HepG2 (cell line): ENCODE data around the gene ZMIZ1. TPM values are rescaled to one million over a fixed set of nuclear protein-coding genes. Genes with fewer than 3 reads are reported as not detected.

ENCODE experiments used
- ATAC-seq: fragments of 200-7000 bp; cut with Tn5 transposase; 3 replicates; pipeline ENCODE4 v1.9.1; 2020; ENCODE audit warnings: mild to moderate bottlenecking, moderate library complexity
- BruUV-seq: library from RNA; stranded (reverse); fragments of 400-500 nt; replicated peaks from 2 replicates; lab custom pipeline; 2021; lab: Mats Ljungman, UMichigan
- CTCF ChIA-PET: fragments of 300-600 bp; formaldehyde crosslinking; extraction: SDS; loops from one replicate; lab custom pipeline; 2021; ENCODE audit warnings: low total read pairs, inconsistent platforms, low intra/inter-chr PET ratio; lab: Yijun Ruan, JAX
- POLR2A ChIA-PET: fragments of 350-600 bp; sonication (Branson Sonifier 250); formaldehyde crosslinking; loops from one replicate; lab custom pipeline; 2020; ENCODE audit warnings: antibody characterized with exemption, inconsistent platforms; lab: Yijun Ruan, JAX
- DNase-seq: peaks from one replicate; pipeline ENCODE4 v3.0.0-alpha.2; 2015; ENCODE audit warnings: low spot score
- FAIRE-seq: peaks from 3 replicates; lab custom pipeline; 2011; peaks lifted over from hg19 to GRCh38; lab: Jason Lieb, UNC
- H2AFZ ChIP-seq: one replicate; pipeline ENCODE4 v1.6.1; 2011; ENCODE audit warnings: low read length, inconsistent platforms
- H3K27ac ChIP-seq: fragments of 300-600 bp; 3 replicates; pipeline ENCODE4 v1.8.0; 2011; ENCODE audit warnings: mixed run types, mild to moderate bottlenecking, mixed read lengths, low read length, inconsistent platforms; ENCODE audit not compliant: insufficient read depth; ENCODE audit errors: extremely low read length
- H3K27me3 ChIP-seq, 2 experiments: fragments of 200-600 bp in 1 of 2; 2 replicates in 1 of 2; 3 replicates in 1 of 2; pipeline versions ENCODE4 v1.6.0 to v1.8.0; 2011; ENCODE audit warnings: low read length in 2 of 2, mild to moderate bottlenecking in 2 of 2, moderate library complexity in 2 of 2, inconsistent platforms in 1 of 2; ENCODE audit not compliant: insufficient read depth in 2 of 2, control insufficient read depth in 1 of 2
- H3K36me3 ChIP-seq, 2 experiments: fragments of 200-600 bp in 1 of 2; replicated peaks in 1 of 2; 2 replicates in 1 of 2; 3 replicates in 1 of 2; pipeline versions ENCODE4 v1.5.1 to v1.8.0; 2011; ENCODE audit warnings: low read length in 2 of 2, inconsistent platforms in 1 of 2; ENCODE audit not compliant: insufficient read depth in 2 of 2, control insufficient read depth in 1 of 2
- H3K4me1 ChIP-seq: 2 replicates; pipeline ENCODE4 v1.5.1; 2012; ENCODE audit warnings: low read length, inconsistent platforms; ENCODE audit not compliant: insufficient read depth
- H3K4me2 ChIP-seq: 2 replicates; pipeline ENCODE4 v1.6.0; 2011; ENCODE audit warnings: low read depth, low read length, inconsistent platforms
- H3K4me3 ChIP-seq, 3 experiments: fragments of 200-600 bp in 1 of 3; sonication (generic), shearing (Covaris generic) in 1 of 3; replicated peaks in 1 of 3; 2 replicates each; pipeline ENCODE4 v1.5.1; 2011 to 2016; ENCODE audit warnings: low read length in 3 of 3, inconsistent platforms in 2 of 3, low read depth in 2 of 3, mild to moderate bottlenecking in 2 of 3, control low read depth in 1 of 3, mixed read lengths in 1 of 3; ENCODE audit not compliant: insufficient read depth in 1 of 3
- H3K79me2 ChIP-seq: one replicate; pipeline ENCODE4 v1.6.1; 2011; ENCODE audit warnings: low read length, inconsistent platforms; ENCODE audit not compliant: insufficient read depth
- H3K9ac ChIP-seq: 2 replicates; pipeline ENCODE4 v1.6.0; 2011; ENCODE audit warnings: mild to moderate bottlenecking, low read depth, low read length, inconsistent platforms; ENCODE audit not compliant: insufficient read depth
- H3K9me3 ChIP-seq: 2 replicates; pipeline ENCODE4 v1.5.1; 2012; ENCODE audit warnings: mild to moderate bottlenecking, low read length
- H4K20me1 ChIP-seq: 2 replicates; pipeline ENCODE4 v1.6.0; 2011; ENCODE audit warnings: inconsistent platforms, mild to moderate bottlenecking, low read length, moderate library complexity; ENCODE audit not compliant: insufficient read depth
- HNRNPH1 ChIP-seq: fragments of 200-400 bp; formaldehyde crosslinking; optimal IDR thresholded peaks from 2 replicates; pipeline ENCODE3; 2017; ENCODE audit warnings: mild to moderate bottlenecking, low read depth, low read length
- PRPF4 ChIP-seq: fragments of 200-400 bp; formaldehyde crosslinking; IDR thresholded peaks from 2 replicates; pipeline ENCODE4 v1.6.1; 2016; ENCODE audit warnings: low read length, low read depth; ENCODE audit not compliant: poor library complexity, severe bottlenecking
- TAF1 ChIP-seq: sonication (generic); formaldehyde crosslinking; IDR thresholded peaks from 2 replicates; pipeline ENCODE4 v1.4.0; 2020; ENCODE audit warnings: missing genetic modification reagents
- ZFY ChIP-seq: sonication (generic); formaldehyde crosslinking; IDR thresholded peaks from 2 replicates; pipeline ENCODE4 v1.4.0; 2020; ENCODE audit warnings: missing genetic modification reagents
- ZNF224 ChIP-seq: sonication (generic); formaldehyde crosslinking; IDR thresholded peaks from 2 replicates; pipeline ENCODE4 v1.5.0; 2020; ENCODE audit warnings: mild to moderate bottlenecking, missing genetic modification reagents
- ZNF589 ChIP-seq: sonication (generic); formaldehyde crosslinking; conservative IDR thresholded peaks from 2 replicates; pipeline ENCODE4 v1.8.0; 2022; ENCODE audit warnings: mild to moderate bottlenecking, moderate library complexity, missing genetic modification reagents
- ZNF703 ChIP-seq: sonication (generic); formaldehyde crosslinking; IDR thresholded peaks from 2 replicates; pipeline ENCODE4 v1.5.1; 2020; ENCODE audit warnings: missing genetic modification reagents, mild to moderate bottlenecking, moderate library complexity, borderline replicate concordance
- WGBS: methylation state at CpG from one replicate; pipeline ENCODE4 v1.1.6; 2017; ENCODE audit warnings: low lambda C conversion rate; 5-methylcytosine and 5-hydroxymethylcytosine counted together
- in situ Hi-C: cut with HindIII; loops from 2 replicates; pipeline ENCODE4 v1.10.0; 2017; ENCODE audit warnings: low pct_unique_long_range_greater_than_20kb; ENCODE audit not compliant: extremely low pct_ligation_motif_present
- intact Hi-C: fragments of 100-400 bp; cut with micrococcal nuclease; formaldehyde crosslinking; loops from one replicate; pipeline ENCODE4 v1.10.0; 2022; ENCODE audit not compliant: unreplicated experiment
- polyA plus RNA-seq, 8 experiments: library from polyadenylated mRNA; depleted of rRNA in 3 of 8; stranded (reverse) in 7 of 8; unstranded in 1 of 8; fragments of >200 nt; fragmentation: Illumina TruSeq in 4 of 8; extraction: Trizol in 4 of 8; gene quantifications; 2 replicates each; pipeline versions ENCODE4 v1.2.1 to v1.2.3, GENCODE V29; 2011 to 2016; ENCODE audit warnings: low read depth in 4 of 8, missing spikeins in 1 of 8, mixed read lengths in 1 of 8; ENCODE audit not compliant: insufficient read depth in 1 of 8
- total RNA-seq, 5 experiments: library from RNA; depleted of rRNA; stranded (reverse); fragments of >200 nt; fragmentation: Illumina TruSeq; extraction: Trizol; gene quantifications; 2 replicates each; pipeline ENCODE4 v1.2.3, GENCODE V29; 2016; ENCODE audit warnings: low read depth in 1 of 5
- TF ChIP-seq, protein P1 (sequence below): sonication (generic); formaldehyde crosslinking; IDR thresholded peaks from 2 replicates; pipeline ENCODE4 v1.9.0; 2021; ENCODE audit warnings: missing genetic modification reagents, mild to moderate bottlenecking, borderline replicate concordance

ZMIZ1 gene
- total and polyA plus RNA-seq, 2 of the 13 experiments (the other 11 are each of a cell fraction or from before 2014, with no cell fraction given) = 5.3 to 10.2 TPM

DNA sequence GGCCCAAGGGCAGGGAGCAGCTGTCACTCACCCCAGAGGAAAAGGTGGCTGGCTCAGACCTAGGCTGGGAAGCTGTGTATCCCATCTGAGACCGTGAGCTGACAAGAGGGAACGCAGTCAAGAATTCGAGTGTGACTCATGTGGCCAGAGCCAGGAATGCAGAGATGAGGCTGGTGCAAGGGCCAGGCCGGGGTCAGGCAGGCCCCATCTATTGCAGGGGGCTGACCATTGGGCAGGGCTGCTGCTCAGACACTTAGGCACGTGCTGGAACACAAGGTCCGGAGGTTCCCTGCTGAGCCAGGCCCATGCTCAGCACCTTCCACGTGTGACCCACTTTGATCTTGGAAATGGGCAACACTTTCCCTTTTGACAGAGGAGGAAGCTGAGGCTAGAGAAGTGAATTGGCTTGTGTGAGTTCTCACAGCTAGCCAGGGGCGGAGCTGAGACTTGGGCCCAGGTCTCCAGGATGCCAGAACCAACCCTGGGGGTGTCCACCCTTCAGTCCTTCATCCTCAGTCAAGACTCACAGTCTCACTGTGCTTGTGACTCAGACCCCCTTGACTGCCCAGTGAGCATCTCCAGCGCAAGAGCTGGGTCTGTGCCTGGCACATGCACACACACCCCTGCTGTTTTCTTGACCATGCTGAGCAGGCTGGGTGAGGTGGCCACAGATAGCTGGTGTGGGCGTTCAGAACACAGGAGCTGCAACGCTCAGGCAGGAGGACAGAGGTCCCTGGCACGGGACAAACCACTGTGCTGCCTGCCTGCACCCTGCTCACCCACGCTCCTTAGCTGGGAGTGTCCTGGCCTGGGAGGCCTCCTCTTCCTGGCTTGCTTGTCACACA is 230.9 kb downstream of the ZMIZ1 start:
- BruUV-seq = no TSS peak
- no peak for DNase-seq
- Histone ChIP-seq H3K27me3 (no peaks in the 10 kb centered on the region), H3K4me2 (no peak overlapping the region), H3K4me3 (no peak overlapping the region), H3K36me3 (peaks cover 44 to 95% of the 10 kb centered on the region in 2 experiments), H3K9me3 (no peaks in the 10 kb centered on the region), H3K79me2 (no peaks in the 10 kb centered on the region), H3K9ac (no peak overlapping the region), H3K27ac (no peak overlapping the region), H2AFZ (no peak overlapping the region), H3K4me1 (peaks cover 12% of the 10 kb centered on the region; the same call in 1 of the 2 replicates), H4K20me1 (no peaks in the 10 kb centered on the region)
- FAIRE-seq = no peak
- ChIA-PET POLR2A (interaction anchor here (1.2 kb wide), 1 partner anchor 37 kb away, joined by 3 read pairs; no protein-coding TSS in a partner anchor), CTCF (no interaction called here)
- intact Hi-C loops (loop anchor here (10.0 kb wide), 1 partner anchor 45 kb away; the partner anchor contains the start of gene PPIF), in situ Hi-C loops (no loop called here)
- 92% methylated on average over 4 of the region's 13 CpGs for WGBS
- no peak; the same call in 2 of the 3 replicates for ATAC-seq
- TF ChIP-seq HNRNPH1 (no peak), ZNF703 (CRISPR knock-in tag) (no peak), ZNF224 (CRISPR knock-in tag) (no peak), ZNF589 (no peak), PRPF4 (no peak), ZFY (CRISPR knock-in tag) (no peak), TAF1 (CRISPR knock-in tag) (no peak)
- TF ChIP-seq, protein P1, sequence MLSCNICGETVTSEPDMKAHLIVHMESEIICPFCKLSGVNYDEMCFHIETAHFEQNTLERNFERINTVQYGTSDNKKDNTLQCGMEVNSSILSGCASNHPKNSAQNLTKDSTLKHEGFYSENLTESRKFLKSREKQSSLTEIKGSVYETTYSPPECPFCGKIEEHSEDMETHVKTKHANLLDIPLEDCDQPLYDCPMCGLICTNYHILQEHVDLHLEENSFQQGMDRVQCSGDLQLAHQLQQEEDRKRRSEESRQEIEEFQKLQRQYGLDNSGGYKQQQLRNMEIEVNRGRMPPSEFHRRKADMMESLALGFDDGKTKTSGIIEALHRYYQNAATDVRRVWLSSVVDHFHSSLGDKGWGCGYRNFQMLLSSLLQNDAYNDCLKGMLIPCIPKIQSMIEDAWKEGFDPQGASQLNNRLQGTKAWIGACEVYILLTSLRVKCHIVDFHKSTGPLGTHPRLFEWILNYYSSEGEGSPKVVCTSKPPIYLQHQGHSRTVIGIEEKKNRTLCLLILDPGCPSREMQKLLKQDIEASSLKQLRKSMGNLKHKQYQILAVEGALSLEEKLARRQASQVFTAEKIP (CRISPR knock-in tag) = no peak
